Suprapubic skin (tissue), 4 donors: ENCODE results near the gene ARHGDIB. TPM values are rescaled to one million over a fixed set of nuclear protein-coding genes. Genes with fewer than 3 reads are reported as not detected.

Experiments
- DNase-seq, 2 donors: peaks; one replicate each; pipeline ENCODE4 v3.0.0-alpha.2; 2019; ENCODE audit warnings: low spot score in 2 of 2
- H3K27ac ChIP-seq: fragments of 200-600 bp; sonication (generic); one replicate; pipeline ENCODE4 v1.5.1; 2019
- H3K27me3 ChIP-seq: fragments of 200-600 bp; sonication (generic); one replicate; pipeline ENCODE4 v1.5.1; 2019
- H3K36me3 ChIP-seq: fragments of 200-600 bp; sonication (generic); one replicate; pipeline ENCODE4 v1.5.1; 2019
- H3K4me1 ChIP-seq: fragments of 200-600 bp; sonication (generic); one replicate; pipeline ENCODE4 v1.5.1; 2019
- H3K4me3 ChIP-seq: fragments of 200-600 bp; sonication (generic); one replicate; pipeline ENCODE4 v1.5.1; 2019; ENCODE audit warnings: mild to moderate bottlenecking
- H3K9me3 ChIP-seq: fragments of 200-600 bp; sonication (generic); one replicate; pipeline ENCODE4 v1.5.1; 2019
- CTCF ChIP-seq, 2 donors: fragments of 200-600 bp in 1 of 2; fragments of 450-650 bp in 1 of 2; sonication (generic) in 1 of 2; IDR thresholded peaks; one replicate each; pipeline ENCODE4 v1.5.1; 2016 to 2019; ENCODE audit warnings: antibody characterized with exemption in 2 of 2, mild to moderate bottlenecking in 1 of 2, moderate library complexity in 1 of 2
- EP300 ChIP-seq: sonication (generic); formaldehyde crosslinking; IDR thresholded peaks from one replicate; pipeline ENCODE4 v1.6.1; 2017; ENCODE audit warnings: antibody characterized with exemption
- POLR2A ChIP-seq, 2 donors: fragments of 450-650 bp; IDR thresholded peaks; one replicate each; pipeline ENCODE4 v1.6.1; 2017; ENCODE audit warnings: antibody characterized with exemption in 2 of 2, mild to moderate bottlenecking in 2 of 2, moderate library complexity in 2 of 2
- POLR2AphosphoS5 ChIP-seq, 3 donors: sonication (generic); formaldehyde crosslinking; IDR thresholded peaks; one replicate each; pipeline ENCODE4 v1.6.1; 2017; ENCODE audit warnings: antibody characterized with exemption in 3 of 3
- WGBS: methylation state at CpG from one replicate; pipeline ENCODE4 v1.1.5; 2018; 5-methylcytosine and 5-hydroxymethylcytosine counted together
- total RNA-seq, 4 donors: library from RNA; depleted of rRNA; stranded (reverse); fragments of >200 nt; gene quantifications; one replicate each; pipeline ENCODE4 v1.1.0, GENCODE V29; 2016

Gene ARHGDIB
- total RNA-seq, 4 donors from 2014 or later = 74.7 to 109 (median 85.4) TPM

GRCh38 chr12:14984036-14984435 is 22.6 kb upstream of the ARHGDIB start:
- Histone ChIP-seq H3K9me3 (no peaks in the 10 kb centered on the region), H3K27me3 (no peaks in the 10 kb centered on the region), H3K4me3 (no peak overlapping the region), H3K4me1 (no peaks in the 10 kb centered on the region), H3K36me3 (no peaks in the 10 kb centered on the region), H3K27ac (no peak overlapping the region)
- no peak for DNase-seq
- WGBS = 56% methylated on average over 1 of the region's 1 CpG
- TF ChIP-seq EP300 (no peak), CTCF (IDR thresholded peaks at IDR 0.05) (no peak), POLR2AphosphoS5 (IDR thresholded peaks at IDR 0.05) (no peak), POLR2A (IDR thresholded peaks at IDR 0.05) (no peak)

- no peak overlapping the region for H3K27ac ChIP-seq
These were observed 21.6 kb upstream of the ARHGDIB start for GRCh38 chr12:14982991-14983390.

GRCh38 chr12:14982562-14982961 is 21.2 kb upstream of the ARHGDIB start:
- TF ChIP-seq POLR2AphosphoS5 (IDR thresholded peaks at IDR 0.05) = no peak
- no peak for TF ChIP-seq EP300
- WGBS = 84% methylated on average over 1 of the region's 1 CpG

More at GRCh38 chr12:14982991-14983390, 21.6 kb upstream of the ARHGDIB start:
- H3K27me3 ChIP-seq = no peaks in the 10 kb centered on the region
- no peak for DNase-seq
- no peaks in the 10 kb centered on the region for H3K4me1 ChIP-seq
- H3K9me3 ChIP-seq = no peaks in the 10 kb centered on the region
- H3K36me3 ChIP-seq = no peaks in the 10 kb centered on the region
- TF ChIP-seq CTCF (IDR thresholded peaks at IDR 0.05) (no peak), POLR2A (IDR thresholded peaks at IDR 0.05) (no peak), EP300 (no peak)
- H3K4me3 ChIP-seq = no peak overlapping the region
- 75% methylated on average over 2 of the region's 2 CpGs for WGBS

GRCh38 chr12:14981049-14981448 is 19.6 kb upstream of the ARHGDIB start:
- TF ChIP-seq CTCF (IDR thresholded peaks at IDR 0.05) (no peak), POLR2A (IDR thresholded peaks at IDR 0.05) (no peak), POLR2AphosphoS5 (IDR thresholded peaks at IDR 0.05) (no peak)
- DNase-seq = no peak
- WGBS = 83% methylated on average over 2 of the region's 2 CpGs
- H3K27ac ChIP-seq = no peak overlapping the region
- no peaks in the 10 kb centered on the region for H3K9me3 ChIP-seq
- H3K27me3 ChIP-seq = no peaks in the 10 kb centered on the region
- H3K4me1 ChIP-seq = no peaks in the 10 kb centered on the region
- no peaks in the 10 kb centered on the region for H3K36me3 ChIP-seq
- no peak overlapping the region for H3K4me3 ChIP-seq

More at GRCh38 chr12:14982562-14982961, 21.2 kb upstream of the ARHGDIB start:
- no peaks in the 10 kb centered on the region for H3K27me3 ChIP-seq
- H3K4me1 ChIP-seq = no peaks in the 10 kb centered on the region
- H3K36me3 ChIP-seq = no peaks in the 10 kb centered on the region
- no peak for DNase-seq
- H3K9me3 ChIP-seq = no peaks in the 10 kb centered on the region
- no peak overlapping the region for H3K4me3 ChIP-seq
- no peak overlapping the region for H3K27ac ChIP-seq

- Histone ChIP-seq H3K27me3 (no peaks in the 10 kb centered on the region), H3K4me1 (no peaks in the 10 kb centered on the region), H3K36me3 (no peaks in the 10 kb centered on the region), H3K4me3 (no peak overlapping the region), H3K9me3 (no peaks in the 10 kb centered on the region), H3K27ac (no peak overlapping the region)
- no peak for DNase-seq
- no peak for TF ChIP-seq CTCF (IDR thresholded peaks at IDR 0.05)
These were observed 18.1 kb upstream of the ARHGDIB start for GRCh38 chr12:14979468-14979867.

- 72% methylated on average over 3 of the region's 3 CpGs for WGBS
- H3K9me3 ChIP-seq = no peaks in the 10 kb centered on the region
- no peaks in the 10 kb centered on the region for H3K4me1 ChIP-seq
- no peaks in the 10 kb centered on the region for H3K36me3 ChIP-seq
- H3K4me3 ChIP-seq = no peak overlapping the region
- no peak for DNase-seq
- no peak overlapping the region for H3K27ac ChIP-seq
- H3K27me3 ChIP-seq = no peaks in the 10 kb centered on the region
- TF ChIP-seq POLR2AphosphoS5 (IDR thresholded peaks at IDR 0.05) = no peak
- no peak for TF ChIP-seq CTCF (IDR thresholded peaks at IDR 0.05)
- TF ChIP-seq EP300 = no peak
- TF ChIP-seq POLR2A (IDR thresholded peaks at IDR 0.05) = no peak
These were observed 15.3 kb upstream of the ARHGDIB start for GRCh38 chr12:14976658-14977057.
